Stimulated activated CD8-positive, alpha-beta memory T cell treated with anti-CD3 and anti-CD28 coated beads, Interleukin-7, amount 100 ng/mL, for 48 hours (primary cell): ENCODE results near the gene MECR.

Experiments
- DNase-seq, 2 donors: peaks; one replicate each; pipeline ENCODE4 v3.0.0-alpha.2; 2020; ENCODE audit warnings: low read depth in 1 of 2; ENCODE audit errors: extremely low read depth in 1 of 2

MECR gene

GRCh38 chr1:29209173-29209572 is 21.6 kb downstream of the MECR start:
- DNase-seq: no peak

- no peak for DNase-seq
Measured at GRCh38 chr1:29208442-29208841, 22.3 kb downstream of the MECR start.

GRCh38 chr1:29202584-29203340 is 28.0 kb downstream of the MECR start:
- DNase-seq: peak; percentile 50 to 84

GRCh38 chr1:29202053-29202452 is 28.7 kb downstream of the MECR start:
- DNase-seq: no peak

- peak in 1 of 2 donors; percentile 18 for DNase-seq
Measured at GRCh38 chr1:29201595-29202051, 29.1 kb downstream of the MECR start.

- no peak for DNase-seq
Measured at GRCh38 chr1:29200906-29201594, 29.7 kb downstream of the MECR start.

- DNase-seq: no peak
Measured at GRCh38 chr1:29197993-29198392, 32.7 kb downstream of the MECR start.

GRCh38 chr1:29197590-29197924 is 33.2 kb downstream of the MECR start:
- no peak for DNase-seq

- no peak for DNase-seq
Measured at GRCh38 chr1:29196863-29197589, 33.7 kb downstream of the MECR start.

- DNase-seq: no peak
Measured at GRCh38 chr1:29195881-29196291, 34.8 kb downstream of the MECR start.

- DNase-seq: no peak
Measured at GRCh38 chr1:29193879-29194455, 36.8 kb downstream of the MECR start.

GRCh38 chr1:29190718-29191117 is 40.0 kb downstream of the MECR start:
- DNase-seq: no peak

GRCh38 chr1:29186707-29187106 is 44.0 kb downstream of the MECR start:
- no peak for DNase-seq

GRCh38 chr1:29186252-29186651 is 44.5 kb downstream of the MECR start:
- DNase-seq: no peak

- no peak for DNase-seq
Measured at GRCh38 chr1:29183287-29183686, 47.4 kb downstream of the MECR start.

- DNase-seq: peak; percentile 95 to 99
Measured at GRCh38 chr1:29181413-29182225, 49.1 kb downstream of the MECR start, which contains the start of gene SRSF4. TSS of gene SRSF4 (minus strand) at chr1:29181900. CDS start at chr1:29181752, 148 bp downstream.

- no peak for DNase-seq
Measured at GRCh38 chr1:29180497-29181412, 50.0 kb downstream of the MECR start.

- DNase-seq: no peak
Measured at GRCh38 chr1:29179641-29180184, 51.0 kb downstream of the MECR start.
